ENCODE data around the gene GAREM2.

DNA sequence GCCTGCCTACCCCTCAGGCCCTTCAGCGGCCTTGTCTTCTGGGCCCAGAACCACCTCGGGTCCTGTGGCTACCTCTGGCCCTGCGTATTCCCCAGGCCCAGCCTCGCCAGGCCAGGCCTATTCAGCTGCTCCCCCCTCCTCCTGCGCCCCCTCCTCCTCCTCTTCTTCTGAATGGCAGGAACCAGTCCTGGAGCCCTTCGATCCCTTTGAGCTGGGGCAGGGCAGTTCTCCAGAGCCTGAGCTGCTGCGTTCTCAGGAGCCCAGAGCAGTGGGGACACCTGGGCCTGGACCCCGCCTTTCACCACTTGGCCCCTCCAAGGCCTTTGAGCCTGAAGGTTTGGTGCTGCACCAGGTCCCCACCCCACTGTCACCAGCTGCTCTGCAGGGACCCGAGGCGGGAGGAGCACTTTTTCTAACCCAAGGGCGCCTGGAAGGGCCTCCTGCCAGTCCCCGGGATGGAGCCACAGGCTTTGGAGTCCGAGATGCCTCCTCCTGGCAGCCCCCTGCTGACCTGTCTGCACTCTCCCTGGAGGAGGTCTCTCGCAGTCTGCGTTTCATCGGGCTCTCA lies 14.7 kb downstream of the GAREM2 start:
- no peak for TF ChIP-seq POLR2A (IDR thresholded peaks at IDR 0.05)
- TF ChIP-seq, protein P1, sequence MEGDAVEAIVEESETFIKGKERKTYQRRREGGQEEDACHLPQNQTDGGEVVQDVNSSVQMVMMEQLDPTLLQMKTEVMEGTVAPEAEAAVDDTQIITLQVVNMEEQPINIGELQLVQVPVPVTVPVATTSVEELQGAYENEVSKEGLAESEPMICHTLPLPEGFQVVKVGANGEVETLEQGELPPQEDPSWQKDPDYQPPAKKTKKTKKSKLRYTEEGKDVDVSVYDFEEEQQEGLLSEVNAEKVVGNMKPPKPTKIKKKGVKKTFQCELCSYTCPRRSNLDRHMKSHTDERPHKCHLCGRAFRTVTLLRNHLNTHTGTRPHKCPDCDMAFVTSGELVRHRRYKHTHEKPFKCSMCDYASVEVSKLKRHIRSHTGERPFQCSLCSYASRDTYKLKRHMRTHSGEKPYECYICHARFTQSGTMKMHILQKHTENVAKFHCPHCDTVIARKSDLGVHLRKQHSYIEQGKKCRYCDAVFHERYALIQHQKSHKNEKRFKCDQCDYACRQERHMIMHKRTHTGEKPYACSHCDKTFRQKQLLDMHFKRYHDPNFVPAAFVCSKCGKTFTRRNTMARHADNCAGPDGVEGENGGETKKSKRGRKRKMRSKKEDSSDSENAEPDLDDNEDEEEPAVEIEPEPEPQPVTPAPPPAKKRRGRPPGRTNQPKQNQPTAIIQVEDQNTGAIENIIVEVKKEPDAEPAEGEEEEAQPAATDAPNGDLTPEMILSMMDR (IDR thresholded peaks at IDR 0.05): no peak
